ENCODE results near the gene PLAGL2.
"Not testable (repeated sequence)": the region's sequence is repeated elsewhere in the genome, so short reads cannot be mapped to it uniquely, and the experiment has no call there.

DNA sequence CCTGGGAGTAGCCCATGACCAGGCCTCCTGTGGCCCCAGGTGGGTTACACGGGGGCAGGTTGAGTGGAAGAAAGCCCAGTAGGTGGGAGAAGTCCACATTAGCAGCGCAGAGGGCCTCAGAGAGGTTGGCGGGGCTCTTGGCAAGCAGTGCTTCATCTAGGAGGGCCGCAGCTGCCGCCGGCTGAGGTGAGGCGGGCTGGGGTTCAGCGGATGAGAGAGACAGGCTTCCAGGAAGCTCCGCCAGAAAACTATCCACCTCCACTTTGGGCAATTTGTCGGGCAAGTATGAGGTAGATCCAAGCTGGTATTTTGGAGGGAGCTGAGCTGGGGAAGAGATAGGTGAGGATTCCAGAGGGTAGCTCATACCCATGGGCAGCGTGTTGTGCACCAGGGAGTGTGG is 10.9 kb downstream of the PLAGL2 start:
- TF ChIP-seq, protein P1, sequence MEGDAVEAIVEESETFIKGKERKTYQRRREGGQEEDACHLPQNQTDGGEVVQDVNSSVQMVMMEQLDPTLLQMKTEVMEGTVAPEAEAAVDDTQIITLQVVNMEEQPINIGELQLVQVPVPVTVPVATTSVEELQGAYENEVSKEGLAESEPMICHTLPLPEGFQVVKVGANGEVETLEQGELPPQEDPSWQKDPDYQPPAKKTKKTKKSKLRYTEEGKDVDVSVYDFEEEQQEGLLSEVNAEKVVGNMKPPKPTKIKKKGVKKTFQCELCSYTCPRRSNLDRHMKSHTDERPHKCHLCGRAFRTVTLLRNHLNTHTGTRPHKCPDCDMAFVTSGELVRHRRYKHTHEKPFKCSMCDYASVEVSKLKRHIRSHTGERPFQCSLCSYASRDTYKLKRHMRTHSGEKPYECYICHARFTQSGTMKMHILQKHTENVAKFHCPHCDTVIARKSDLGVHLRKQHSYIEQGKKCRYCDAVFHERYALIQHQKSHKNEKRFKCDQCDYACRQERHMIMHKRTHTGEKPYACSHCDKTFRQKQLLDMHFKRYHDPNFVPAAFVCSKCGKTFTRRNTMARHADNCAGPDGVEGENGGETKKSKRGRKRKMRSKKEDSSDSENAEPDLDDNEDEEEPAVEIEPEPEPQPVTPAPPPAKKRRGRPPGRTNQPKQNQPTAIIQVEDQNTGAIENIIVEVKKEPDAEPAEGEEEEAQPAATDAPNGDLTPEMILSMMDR (IDR thresholded peaks at IDR 0.05; ENCODE audit: low read length) = not testable (repeated sequence)
- TF ChIP-seq EZH2phosphoT487 (IDR thresholded peaks at IDR 0.05; ENCODE audit: low read length); EZH2 (optimal IDR thresholded peaks at IDR 0.05; ENCODE audit: low read depth, low read length): not testable (repeated sequence)
